Measurements from ENCODE around the gene DAGLB.

The DAGLB gene

GRCh38 chr7:6446838-6447580 lies 745 bp downstream of the DAGLB start:
- ATAC-seq: peak; percentile 72
- Mint-ChIP-seq H3K36me3 (peaks cover 29% of the 10 kb centered on the region), H3K9me3 (no peaks in the 10 kb centered on the region), H3K4me1 (peaks cover 46% of the 10 kb centered on the region), H3K4me3 (peak overlapping the region; percentile 85), H3K27ac (peak overlapping the region; percentile 94), H3K27me3 (no peaks in the 10 kb centered on the region)

GRCh38 chr7:6444516-6445269 lies 3.1 kb downstream of the DAGLB start:
- Mint-ChIP-seq H3K9me3 (no peaks in the 10 kb centered on the region), H3K4me1 (peaks cover 57% of the 10 kb centered on the region), H3K27me3 (no peaks in the 10 kb centered on the region), H3K4me3 (no peak overlapping the region), H3K36me3 (peaks cover 44% of the 10 kb centered on the region), H3K27ac (peak overlapping the region; percentile 19)
- ATAC-seq: no peak

GRCh38 chr7:6443372-6443941 lies 4.3 kb downstream of the DAGLB start:
- Mint-ChIP-seq H3K4me3 (no peak overlapping the region), H3K9me3 (no peaks in the 10 kb centered on the region), H3K36me3 (peaks cover 49% of the 10 kb centered on the region), H3K4me1 (peaks cover 62% of the 10 kb centered on the region), H3K27me3 (no peaks in the 10 kb centered on the region), H3K27ac (no peak overlapping the region)
- ATAC-seq: no peak

- H3K36me3 Mint-ChIP-seq: peaks cover 49% of the 10 kb centered on the region
- no peaks in the 10 kb centered on the region for H3K27me3 Mint-ChIP-seq
- peaks cover 63% of the 10 kb centered on the region for H3K4me1 Mint-ChIP-seq
- ATAC-seq: no peak
- no peaks in the 10 kb centered on the region for H3K9me3 Mint-ChIP-seq
- H3K27ac Mint-ChIP-seq: no peak overlapping the region
- H3K4me3 Mint-ChIP-seq: no peak overlapping the region
Observed at GRCh38 chr7:6442114-6442513, 5.6 kb downstream of the DAGLB start.

- no peaks in the 10 kb centered on the region for H3K9me3 Mint-ChIP-seq
- peaks cover 47% of the 10 kb centered on the region for H3K36me3 Mint-ChIP-seq
- peaks cover 62% of the 10 kb centered on the region for H3K4me1 Mint-ChIP-seq
- H3K27ac Mint-ChIP-seq: no peak overlapping the region
- no peak for ATAC-seq
- H3K4me3 Mint-ChIP-seq: no peak overlapping the region
- no peaks in the 10 kb centered on the region for H3K27me3 Mint-ChIP-seq
Observed at GRCh38 chr7:6440381-6440780, 7.4 kb downstream of the DAGLB start.

- H3K4me3 Mint-ChIP-seq: no peak overlapping the region
- no peak for ATAC-seq
- H3K4me1 Mint-ChIP-seq: peaks cover 50% of the 10 kb centered on the region
- no peaks in the 10 kb centered on the region for H3K27me3 Mint-ChIP-seq
- peaks cover 35% of the 10 kb centered on the region for H3K36me3 Mint-ChIP-seq
- H3K9me3 Mint-ChIP-seq: no peaks in the 10 kb centered on the region
- H3K27ac Mint-ChIP-seq: peak overlapping the region; percentile 48
Observed at GRCh38 chr7:6438427-6438826, 9.3 kb downstream of the DAGLB start.

GRCh38 chr7:6437251-6437650 lies 10.5 kb downstream of the DAGLB start:
- Mint-ChIP-seq H3K27me3 (no peaks in the 10 kb centered on the region), H3K36me3 (peaks cover 34% of the 10 kb centered on the region), H3K27ac (no peak overlapping the region), H3K4me1 (peaks cover 43% of the 10 kb centered on the region), H3K9me3 (no peaks in the 10 kb centered on the region), H3K4me3 (no peak overlapping the region)
- no peak for ATAC-seq

GRCh38 chr7:6436385-6436685 lies 11.4 kb downstream of the DAGLB start:
- Mint-ChIP-seq H3K9me3 (no peaks in the 10 kb centered on the region), H3K4me1 (peaks cover 38% of the 10 kb centered on the region), H3K27me3 (no peaks in the 10 kb centered on the region), H3K4me3 (peak overlapping the region; percentile 58), H3K36me3 (peaks cover 28% of the 10 kb centered on the region), H3K27ac (peak overlapping the region; percentile 76)
- peak; percentile 80 for ATAC-seq

GRCh38 chr7:6435486-6436384 lies 12.0 kb downstream of the DAGLB start:
- Mint-ChIP-seq H3K27ac (peak overlapping the region; percentile 76), H3K36me3 (peaks cover 24% of the 10 kb centered on the region), H3K4me3 (peak overlapping the region; percentile 58), H3K27me3 (no peaks in the 10 kb centered on the region), H3K4me1 (peaks cover 35% of the 10 kb centered on the region), H3K9me3 (no peaks in the 10 kb centered on the region)
- peak; percentile 92 for ATAC-seq

GRCh38 chr7:6433784-6434615 lies 13.8 kb downstream of the DAGLB start:
- H3K27ac Mint-ChIP-seq: no peak overlapping the region
- peaks cover 24% of the 10 kb centered on the region for H3K4me1 Mint-ChIP-seq
- no peaks in the 10 kb centered on the region for H3K9me3 Mint-ChIP-seq
- H3K36me3 Mint-ChIP-seq: peaks cover 23% of the 10 kb centered on the region
- no peaks in the 10 kb centered on the region for H3K27me3 Mint-ChIP-seq
- ATAC-seq: no peak
- H3K4me3 Mint-ChIP-seq: no peak overlapping the region

GRCh38 chr7:6432781-6433180 lies 15.0 kb downstream of the DAGLB start:
- no peak overlapping the region for H3K4me3 Mint-ChIP-seq
- no peaks in the 10 kb centered on the region for H3K9me3 Mint-ChIP-seq
- no peak for ATAC-seq
- peaks cover 31% of the 10 kb centered on the region for H3K36me3 Mint-ChIP-seq
- peaks cover 17% of the 10 kb centered on the region for H3K4me1 Mint-ChIP-seq
- no peaks in the 10 kb centered on the region for H3K27me3 Mint-ChIP-seq
- H3K27ac Mint-ChIP-seq: no peak overlapping the region

- Mint-ChIP-seq H3K27me3 (no peaks in the 10 kb centered on the region), H3K9me3 (no peaks in the 10 kb centered on the region), H3K36me3 (peaks cover 36% of the 10 kb centered on the region), H3K4me3 (no peak overlapping the region), H3K27ac (no peak overlapping the region), H3K4me1 (peaks cover 8% of the 10 kb centered on the region)
- ATAC-seq: no peak
Observed at GRCh38 chr7:6430974-6431373, 16.8 kb downstream of the DAGLB start.

- H3K4me1 Mint-ChIP-seq: peaks cover 2% of the 10 kb centered on the region
- H3K27ac Mint-ChIP-seq: no peak overlapping the region
- no peaks in the 10 kb centered on the region for H3K9me3 Mint-ChIP-seq
- no peak overlapping the region for H3K4me3 Mint-ChIP-seq
- ATAC-seq: no peak
- peaks cover 38% of the 10 kb centered on the region for H3K36me3 Mint-ChIP-seq
- no peaks in the 10 kb centered on the region for H3K27me3 Mint-ChIP-seq
Observed at GRCh38 chr7:6430271-6430940, 17.3 kb downstream of the DAGLB start.

GRCh38 chr7:6425948-6426347 lies 21.8 kb downstream of the DAGLB start:
- Mint-ChIP-seq H3K27me3 (no peaks in the 10 kb centered on the region), H3K27ac (no peak overlapping the region), H3K4me3 (no peak overlapping the region), H3K4me1 (peaks cover 14% of the 10 kb centered on the region), H3K9me3 (no peaks in the 10 kb centered on the region), H3K36me3 (peaks cover 61% of the 10 kb centered on the region)
- ATAC-seq: no peak
